ENCODE data around the gene RGS3. TPM values are rescaled to one million over a fixed set of nuclear protein-coding genes. Genes with fewer than 3 reads are reported as not detected.
A peak's percentile ranks its signal among the peaks of the same experiment; 100 is the strongest.

The RGS3 gene
- 10 to 100 TPM; 65.9 to 83.8 (median 70.7) TPM for total RNA-seq
- long read RNA-seq, donor 1, full-length matches to known transcripts, result 15 of 55 reads
- long read RNA-seq, donor 1, partial matches to known transcripts, result 21 of 55 reads
- long read RNA-seq, donor 1, other reads (novel, unspliced or antisense), result 19 of 55 reads
- long read RNA-seq, donor 2, full-length matches to known transcripts, result 1 of 15 reads
- long read RNA-seq, donor 2, partial matches to known transcripts, result 7 of 15 reads
- long read RNA-seq, donor 2, other reads (novel, unspliced or antisense), result 7 of 15 reads

- peak within 1 kb of the TSS; percentile 27 for H3K4me3 ChIP-seq
- TF ChIP-seq CTCF (IDR thresholded peaks at IDR 0.05), result no peak
- peaks cover 3% of the 10 kb centered on the region for H3K4me1 ChIP-seq (ENCODE audit: low read depth)
- H3K36me3 ChIP-seq (ENCODE audit: low read depth), result no peaks in the 10 kb centered on the region
- intact Hi-C loops (cut with DNase I, micrococcal nuclease), result no loop called here
- H3K9me3 ChIP-seq, result no peaks in the 10 kb centered on the region
- DNase-seq, result peak; percentile 83 to 89 (median 89)
- peak; percentile 97 for ATAC-seq
Observed at GRCh38 chr9:113463418-113464285, at the start of gene RGS3. Gene RGS3, plus strand, starts transcription at chr9:113463727. Its CDS starts 76 bp downstream, at chr9:113463803.

- DNase-seq (no peak), ATAC-seq (peak; percentile 69)
- no peak for TF ChIP-seq CTCF (IDR thresholded peaks at IDR 0.05)
- Histone ChIP-seq H3K9me3 (no peaks in the 10 kb centered on the region), H3K4me1 (ENCODE audit: low read depth) (no peaks in the 10 kb centered on the region), H3K4me3 (no peak overlapping the region), H3K36me3 (ENCODE audit: low read depth) (no peaks in the 10 kb centered on the region)
- intact Hi-C loops (cut with DNase I, micrococcal nuclease), result loop anchor here in 1 of 2 donors (10.0 kb wide), 1 partner anchor 141 kb away; the partner anchor contains the start of genes CDC26 and PRPF4
Observed at GRCh38 chr9:113416149-113416721, 47.3 kb upstream of the RGS3 start.

- H3K4me3 ChIP-seq, result no peak overlapping the region
- intact Hi-C loops (cut with DNase I, micrococcal nuclease), result loop anchor here in 1 of 2 donors (10.0 kb wide), 1 partner anchor 143 kb away; the partner anchor contains the start of genes CDC26 and PRPF4
- DNase-seq (no peak), ATAC-seq (no peak)
- no peaks in the 10 kb centered on the region for H3K36me3 ChIP-seq (ENCODE audit: low read depth)
- H3K9me3 ChIP-seq, result no peaks in the 10 kb centered on the region
- TF ChIP-seq CTCF (IDR thresholded peaks at IDR 0.05), result no peak
- no peaks in the 10 kb centered on the region for H3K4me1 ChIP-seq (ENCODE audit: low read depth)
Observed at GRCh38 chr9:113417370-113417769, 46.2 kb upstream of the RGS3 start.

GRCh38 chr9:113421726-113422125 is 41.8 kb upstream of the RGS3 start:
- H3K4me3 ChIP-seq, result no peak overlapping the region
- no peak for ATAC-seq
- TF ChIP-seq CTCF (IDR thresholded peaks at IDR 0.05), result no peak
- intact Hi-C loops (cut with DNase I, micrococcal nuclease), result no loop called here
- no peaks in the 10 kb centered on the region for H3K4me1 ChIP-seq (ENCODE audit: low read depth)
- no peak for DNase-seq
- H3K9me3 ChIP-seq, result no peaks in the 10 kb centered on the region
- H3K36me3 ChIP-seq (ENCODE audit: low read depth), result no peaks in the 10 kb centered on the region

GRCh38 chr9:113425072-113425471 is 38.5 kb upstream of the RGS3 start:
- no peak for DNase-seq
- intact Hi-C loops (cut with DNase I, micrococcal nuclease), result no loop called here
- Histone ChIP-seq H3K9me3 (no peaks in the 10 kb centered on the region), H3K4me3 (no peak overlapping the region), H3K4me1 (ENCODE audit: low read depth) (no peaks in the 10 kb centered on the region), H3K36me3 (ENCODE audit: low read depth) (no peaks in the 10 kb centered on the region)
- TF ChIP-seq CTCF (IDR thresholded peaks at IDR 0.05), result no peak
- no peak for ATAC-seq
